NCI-H1694 (cell line): ENCODE measurements around the gene GJC2.
"Not testable (repeated sequence)": the region's sequence is repeated elsewhere in the genome, so short reads cannot be mapped to it uniquely, and the experiment has no call there.

Source experiments
- DNase-seq: peaks from one replicate; lab custom pipeline; 2025; lab: John Stamatoyannopoulos, UW

Gene GJC2

DNA sequence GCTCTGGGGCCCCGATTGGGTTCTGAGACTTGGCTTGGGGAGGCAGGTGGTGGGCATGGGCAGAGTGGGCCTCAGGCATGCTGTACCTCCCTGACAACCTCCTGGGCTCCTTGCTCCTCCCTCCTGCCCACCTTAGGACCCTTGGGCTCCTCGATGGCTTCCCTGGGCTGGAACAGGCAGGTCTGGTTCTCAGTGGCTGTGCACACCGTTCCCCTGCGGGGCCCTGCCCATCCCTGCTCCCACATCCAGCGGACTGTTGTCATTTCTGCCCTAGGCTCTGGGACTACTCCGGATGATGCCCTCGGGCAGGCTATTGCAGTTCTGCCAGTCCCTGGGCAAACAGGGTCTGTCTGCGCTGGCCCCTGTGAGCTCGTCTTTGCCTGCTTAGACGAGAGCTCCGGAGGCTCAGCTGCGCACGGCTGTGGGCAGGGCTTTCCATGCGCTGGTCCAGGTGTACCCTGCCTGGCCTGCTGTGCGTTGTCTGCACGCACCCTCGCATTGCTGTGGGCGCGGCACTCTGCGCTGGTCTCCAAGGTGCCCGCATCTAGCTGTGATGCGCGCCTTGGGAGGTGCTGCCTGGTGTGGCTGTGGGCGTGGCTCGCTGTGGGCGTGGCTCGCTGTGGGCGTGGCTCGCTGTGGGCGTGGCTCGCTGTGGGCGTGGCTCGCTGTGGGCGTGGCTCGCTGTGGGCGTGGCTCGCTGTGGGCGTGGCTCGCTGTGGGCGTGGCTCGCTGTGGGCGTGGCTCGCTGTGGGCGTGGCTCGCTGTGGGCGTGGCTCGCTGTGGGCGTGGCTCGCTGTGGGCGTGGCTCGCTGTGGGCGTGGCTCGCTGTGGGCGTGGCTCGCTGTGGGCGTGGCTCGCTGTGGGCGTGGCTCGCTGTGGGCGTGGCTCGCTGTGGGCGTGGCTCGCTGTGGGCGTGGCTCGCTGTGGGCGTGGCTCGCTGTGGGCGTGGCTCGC is 24.1 kb downstream of the GJC2 start:
- DNase-seq: not testable (repeated sequence)

DNA sequence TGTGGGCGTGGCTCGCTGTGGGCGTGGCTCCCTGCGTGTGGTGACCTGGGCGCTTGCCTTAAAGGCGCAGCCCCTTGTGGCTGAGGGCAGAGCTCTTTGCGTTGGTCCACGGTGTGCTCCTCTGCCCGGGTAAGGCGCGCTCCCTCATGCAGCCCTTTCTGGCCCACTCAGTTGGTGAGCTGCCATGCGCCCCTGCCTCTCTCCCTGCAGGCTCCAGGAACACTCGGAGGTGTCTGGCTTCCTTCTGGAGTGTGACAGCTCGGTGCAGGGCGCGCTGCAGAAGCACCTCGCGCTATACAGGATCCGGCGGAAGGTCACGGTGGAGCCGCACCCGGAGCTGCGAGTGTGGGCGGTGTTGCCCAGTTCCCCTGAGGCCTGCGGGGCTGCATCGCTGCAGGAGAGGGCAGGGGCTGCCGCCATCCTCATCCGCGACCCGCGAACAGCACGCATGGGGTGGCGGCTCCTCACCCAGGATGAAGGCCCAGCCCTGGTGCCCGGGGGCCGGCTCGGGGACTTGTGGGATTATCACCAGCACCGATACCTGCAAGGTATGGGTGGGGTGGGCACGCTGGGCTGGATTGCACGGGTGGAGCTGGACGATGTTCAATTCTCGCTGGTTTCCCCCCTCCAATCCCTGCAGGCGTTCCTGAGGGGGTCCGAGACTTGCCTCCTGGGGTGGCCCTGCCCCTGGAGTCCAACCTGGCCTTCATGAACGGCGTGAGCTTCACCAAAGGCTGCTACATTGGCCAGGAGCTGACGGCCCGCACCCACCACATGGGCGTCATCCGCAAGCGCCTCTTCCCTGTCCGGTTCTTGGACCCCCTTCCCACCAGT is 25.0 kb downstream of the GJC2 start:
- DNase-seq: no peak

DNA sequence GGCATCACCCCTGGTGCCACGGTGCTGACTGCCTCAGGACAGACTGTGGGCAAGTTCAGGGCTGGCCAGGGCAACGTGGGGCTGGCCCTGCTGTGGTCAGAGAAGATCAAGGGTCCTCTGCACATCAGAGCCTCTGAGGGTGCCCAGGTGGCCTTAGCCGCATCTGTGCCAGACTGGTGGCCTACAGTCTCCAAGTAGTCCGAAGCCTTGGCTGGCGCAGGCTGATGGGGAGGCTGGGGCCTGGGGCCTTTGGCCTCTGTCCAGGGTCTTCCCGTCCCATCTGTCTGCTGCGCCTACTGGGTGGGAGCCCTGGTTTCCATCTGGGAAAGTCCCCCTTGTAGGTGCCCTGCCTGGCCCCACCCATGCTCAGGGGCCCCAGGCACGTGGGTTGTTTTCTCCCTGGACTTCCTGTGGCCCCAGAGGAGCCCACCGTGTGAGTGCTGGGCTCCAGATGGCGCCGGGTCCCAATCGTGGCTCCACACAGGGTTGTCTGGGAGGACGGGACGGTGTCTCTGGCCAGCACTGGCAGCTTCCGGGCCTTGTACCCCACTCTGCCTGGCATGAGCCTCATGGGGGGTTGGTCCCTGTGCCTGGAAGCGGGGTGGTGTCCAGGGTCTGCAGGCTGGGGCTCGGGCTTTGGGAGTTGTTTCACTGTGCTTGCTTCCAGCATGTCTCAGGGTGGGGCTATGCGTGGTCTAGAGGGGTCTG is 25.7 kb downstream of the GJC2 start:
- DNase-seq: no peak

DNA sequence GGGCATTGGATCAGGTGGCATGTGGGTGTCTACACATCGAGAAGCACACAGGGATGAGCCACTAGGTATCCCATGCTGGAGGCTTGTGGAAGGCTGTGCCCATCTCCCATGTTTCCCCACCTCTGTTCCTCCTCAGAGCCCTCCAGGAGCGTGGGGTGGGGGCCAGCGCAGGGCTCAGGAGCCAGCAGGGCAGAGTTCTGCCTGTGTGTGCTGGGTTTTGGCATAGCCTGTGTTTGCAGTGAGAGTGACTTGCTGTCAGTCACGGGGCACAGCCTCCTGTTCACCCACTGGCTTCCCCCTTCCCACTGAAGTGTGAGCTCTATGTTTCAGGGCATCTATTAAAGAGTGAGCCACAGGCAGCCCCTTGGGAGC is 26.3 kb downstream of the GJC2 start:
- DNase-seq: no peak

DNA sequence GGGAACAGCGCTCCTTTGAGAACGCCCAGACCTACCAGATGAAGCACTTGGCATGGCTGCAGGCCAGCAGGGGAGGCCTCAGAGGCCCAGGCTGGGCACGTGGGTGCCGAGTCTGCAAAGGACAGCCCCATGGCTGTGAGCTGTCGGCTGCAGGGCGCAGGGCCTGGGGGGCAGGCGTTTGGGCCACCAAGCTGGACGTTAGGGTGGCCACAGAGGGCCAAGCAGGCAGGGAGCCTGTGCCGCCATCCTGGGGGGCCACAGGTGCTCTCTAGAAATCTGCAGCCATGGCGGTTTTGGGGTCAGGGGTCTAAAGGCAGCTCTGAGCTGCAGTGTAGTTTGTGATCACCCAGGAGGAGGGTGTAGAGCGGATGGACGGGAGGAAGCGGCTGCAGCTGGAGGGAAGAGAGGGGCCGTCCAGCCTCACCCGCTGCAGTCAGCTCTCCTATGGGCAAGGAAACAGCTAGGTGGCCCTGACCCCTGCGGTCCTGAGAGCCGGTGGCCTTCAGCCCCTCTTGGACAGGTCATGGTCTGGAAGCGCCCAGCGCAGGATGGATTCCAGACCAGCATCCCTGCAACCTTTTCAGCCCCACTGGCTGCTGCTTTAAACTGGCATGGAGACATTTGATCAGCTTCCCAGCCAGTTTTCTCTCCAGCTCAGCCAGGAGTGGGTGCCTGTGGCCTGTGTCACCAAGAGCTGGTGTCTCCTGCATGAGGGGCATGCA is 26.9 kb downstream of the GJC2 start:
- no peak for DNase-seq

DNA sequence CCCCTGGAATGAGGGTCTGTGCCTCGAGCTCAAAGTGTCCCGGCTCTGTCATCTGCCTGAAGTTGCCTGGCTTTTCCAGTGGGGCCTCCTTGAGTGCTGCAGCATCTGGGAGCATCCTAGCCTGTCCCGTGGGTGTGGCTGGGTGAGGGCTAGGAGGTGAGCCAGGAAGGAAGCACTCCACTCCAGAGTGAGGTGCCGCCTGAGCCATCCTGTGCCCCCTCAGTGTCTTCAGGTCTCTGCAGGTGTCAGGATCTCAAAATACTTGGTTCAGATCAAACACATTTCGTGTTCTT is 27.4 kb downstream of the GJC2 start:
- DNase-seq: no peak

DNA sequence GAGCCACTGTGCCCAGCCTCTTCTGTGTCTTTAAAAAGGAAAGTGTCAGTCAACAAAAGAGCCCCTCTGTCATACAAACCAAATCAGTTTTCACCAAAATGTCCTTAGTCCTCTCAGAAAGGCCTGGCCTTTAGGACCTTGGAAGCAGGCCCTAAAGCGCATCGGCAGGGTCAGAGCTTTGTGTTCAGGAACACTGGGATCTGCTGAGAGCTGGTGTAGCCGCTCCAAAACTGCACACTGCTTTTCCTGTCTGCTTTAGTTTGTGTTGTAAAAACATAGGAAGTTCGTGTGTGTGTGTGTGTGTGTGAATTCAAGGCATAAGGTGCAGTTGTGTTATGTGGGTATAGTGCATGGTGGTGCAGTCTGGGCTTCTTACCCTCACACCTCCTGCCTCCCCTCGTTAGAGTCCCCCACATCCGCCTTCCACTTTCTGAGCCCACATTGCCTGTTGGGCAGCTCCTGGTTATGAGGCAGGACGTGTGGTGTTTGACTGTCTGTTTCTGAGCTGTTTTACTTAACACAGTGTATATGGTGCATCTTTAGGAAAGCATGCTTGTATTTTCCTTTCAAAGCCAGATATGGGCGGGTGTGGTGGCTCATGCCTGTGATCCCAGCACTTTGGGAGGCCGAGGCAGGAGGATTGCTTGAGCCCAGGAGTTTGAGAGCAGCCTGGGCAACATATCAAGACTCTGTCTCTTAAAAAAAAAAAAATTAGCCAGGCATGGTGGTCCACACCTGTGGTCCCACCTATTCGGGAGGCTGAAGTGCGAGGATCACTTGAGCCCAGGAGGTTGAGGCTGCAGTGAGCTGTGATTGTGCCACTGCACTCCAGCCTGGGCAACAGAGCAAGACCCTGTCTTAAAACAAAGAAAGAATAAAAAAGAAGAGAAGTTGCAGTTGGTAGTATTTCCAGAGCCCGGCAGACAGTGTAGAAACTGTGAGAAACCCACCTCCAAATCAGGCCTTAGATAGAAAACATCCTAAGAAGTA is 28.3 kb downstream of the GJC2 start:
- DNase-seq: no peak

DNA sequence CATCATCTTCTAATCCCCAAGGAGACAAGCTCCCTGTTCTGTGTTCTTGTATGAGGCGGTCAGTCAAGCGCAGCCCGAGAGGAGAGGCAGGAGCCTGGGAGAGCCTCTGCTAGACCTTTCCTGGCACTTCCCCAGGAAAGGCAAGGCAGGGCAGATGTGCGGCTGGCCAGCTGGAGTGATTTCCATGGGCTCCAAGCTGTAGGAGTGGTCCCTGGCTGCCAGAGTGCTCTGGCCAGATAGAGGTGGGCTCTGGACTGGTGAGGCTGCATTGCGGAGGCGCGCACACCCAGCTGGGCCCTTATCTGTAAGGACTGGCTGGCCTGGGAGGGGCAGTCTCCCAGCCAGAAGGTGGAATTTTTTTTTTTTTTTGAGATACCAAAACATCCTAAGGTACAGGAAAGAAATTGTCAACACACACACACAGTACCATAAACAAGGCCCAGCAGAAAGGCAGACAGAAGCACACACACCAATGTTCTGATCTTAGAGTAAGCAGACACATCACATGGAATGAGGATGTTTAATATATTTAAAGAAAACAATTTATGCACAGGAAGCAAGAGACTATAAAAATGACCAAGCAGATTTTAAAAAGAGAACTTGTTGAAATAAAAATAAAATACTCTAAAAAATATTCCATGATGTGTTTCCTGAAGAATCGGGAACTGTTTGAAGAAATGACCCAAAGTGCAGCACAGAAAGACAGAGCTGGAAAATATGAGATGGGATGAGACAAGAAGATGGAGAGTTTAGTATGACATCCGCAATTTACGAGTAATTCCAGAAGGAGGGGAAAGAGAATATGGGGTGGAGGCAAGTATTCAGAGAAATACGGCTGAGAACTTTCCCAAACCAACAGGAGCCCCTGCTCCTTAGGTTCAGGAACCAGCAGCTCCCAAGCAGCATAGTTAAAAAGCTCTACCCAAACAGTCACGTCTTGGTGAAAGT is 29.3 kb downstream of the GJC2 start:
- no peak for DNase-seq

DNA sequence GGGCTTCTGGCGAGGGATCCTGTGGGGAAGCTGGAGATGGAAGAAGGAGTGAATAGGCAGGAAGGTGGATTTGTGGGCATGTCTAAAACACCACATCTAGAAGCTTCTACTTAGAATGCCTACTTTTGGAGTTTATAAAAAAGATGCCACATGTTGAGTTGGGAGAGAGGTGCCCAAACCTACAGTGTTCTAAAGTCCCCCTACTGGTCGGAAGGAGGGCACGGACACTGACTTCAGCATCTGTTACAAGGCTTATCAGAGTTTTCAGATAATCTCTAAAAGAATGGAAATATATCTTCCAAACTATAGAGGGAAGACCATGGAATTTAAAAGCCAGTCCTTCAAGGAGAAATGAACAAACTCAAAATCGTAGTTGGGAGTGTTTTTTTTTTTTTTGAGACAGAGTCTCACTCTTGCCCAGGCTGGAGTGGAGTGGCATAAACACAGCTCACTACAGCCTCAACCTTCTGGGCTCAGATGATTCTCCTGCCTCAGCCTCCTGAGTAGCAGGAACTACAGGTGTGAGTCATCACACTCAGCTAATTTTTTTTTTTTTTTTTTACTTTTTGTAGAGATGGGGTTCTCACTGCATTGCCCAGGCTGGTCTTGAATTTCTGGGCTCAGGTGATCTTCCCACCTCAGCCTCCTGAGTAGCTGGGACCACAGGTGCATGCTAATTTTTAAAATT is 30.7 kb downstream of the GJC2 start:
- no peak for DNase-seq

DNA sequence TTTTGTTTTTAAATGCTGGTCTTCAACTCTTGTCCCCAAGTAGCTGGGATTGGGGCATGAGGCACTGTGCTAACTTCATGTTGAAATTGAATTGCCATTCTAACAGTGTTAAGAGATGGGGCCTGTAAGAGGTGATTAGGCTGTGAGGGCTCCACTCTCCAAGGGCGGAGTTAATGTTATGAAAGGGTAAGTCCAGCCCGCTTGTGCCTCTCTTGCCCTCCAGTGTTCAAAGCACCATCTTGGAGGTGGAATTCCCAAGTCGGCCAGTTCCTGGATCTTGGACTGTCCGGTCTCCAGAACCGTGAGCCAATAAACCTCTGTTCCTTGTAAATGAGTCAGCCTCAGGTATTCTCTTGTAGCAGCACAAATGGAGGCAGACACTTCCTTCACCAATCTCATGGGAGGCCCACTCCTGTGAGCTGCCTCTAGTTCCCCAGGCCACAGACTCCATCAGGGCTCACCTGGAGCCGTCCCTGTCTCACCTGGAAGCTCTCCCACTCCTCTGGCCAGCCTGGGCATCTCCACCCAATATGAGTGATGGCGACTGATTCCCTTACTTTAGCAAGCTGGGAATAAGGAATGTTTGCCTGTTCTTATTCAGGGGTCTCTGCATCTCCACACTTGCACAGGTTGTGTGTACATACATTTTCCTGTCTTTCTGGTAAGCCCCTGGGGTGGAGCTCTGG is 31.4 kb downstream of the GJC2 start:
- no peak for DNase-seq

DNA sequence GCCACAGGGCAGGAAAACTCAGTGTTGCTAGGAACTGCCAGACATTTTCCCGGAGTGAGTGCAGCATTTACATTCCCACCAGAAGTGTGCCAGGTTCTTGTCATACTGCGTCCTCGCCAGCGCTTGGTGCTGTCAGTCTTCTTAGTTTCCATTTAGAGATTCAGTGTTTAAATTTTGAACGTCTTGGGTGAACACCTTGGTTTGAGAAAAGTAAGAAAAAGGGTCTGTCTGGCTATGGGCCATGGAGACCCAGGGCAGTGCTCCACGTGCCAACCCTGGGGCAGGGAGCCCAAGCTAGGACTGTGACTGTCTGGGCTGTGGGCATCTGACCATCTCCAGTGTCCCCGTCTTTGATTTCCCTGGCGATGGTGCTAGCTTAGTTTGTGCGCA is 31.9 kb downstream of the GJC2 start:
- no peak for DNase-seq

DNA sequence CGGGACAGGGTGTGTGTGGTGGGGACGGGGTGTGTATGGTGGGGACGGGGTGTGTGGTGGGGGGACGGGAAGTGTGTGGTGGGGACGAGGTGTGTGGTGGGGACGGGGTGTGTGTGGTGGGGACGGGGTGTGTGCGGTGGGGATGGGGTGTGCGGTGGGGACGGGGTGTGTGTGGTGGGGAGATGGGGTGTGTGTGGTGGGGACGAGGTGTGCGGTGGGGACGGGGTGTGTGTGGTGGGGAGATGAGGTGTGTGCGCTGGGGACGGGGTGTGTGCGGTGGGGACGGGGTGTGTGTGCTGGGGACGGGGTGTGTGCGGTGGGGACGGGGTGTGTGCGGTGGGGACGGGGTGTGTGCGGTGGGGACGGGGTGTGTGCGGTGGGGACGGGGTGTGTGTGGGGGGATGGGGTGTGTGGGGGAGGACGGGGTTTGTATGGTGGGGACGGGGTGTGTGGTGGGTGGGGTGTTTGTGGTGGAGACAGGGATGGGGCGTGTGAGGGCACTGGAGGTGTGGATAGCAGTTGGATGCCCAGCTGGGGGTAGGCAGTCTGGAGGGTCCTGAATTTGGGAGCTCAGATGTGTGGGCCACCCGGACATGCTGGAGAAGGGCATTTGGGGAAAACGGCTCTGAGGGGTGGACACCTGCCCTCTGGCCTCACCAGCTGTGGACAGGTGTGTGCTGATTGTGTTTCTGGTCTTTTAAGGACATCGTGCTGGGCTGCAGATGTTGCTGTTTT is 32.7 kb downstream of the GJC2 start:
- no peak for DNase-seq

DNA sequence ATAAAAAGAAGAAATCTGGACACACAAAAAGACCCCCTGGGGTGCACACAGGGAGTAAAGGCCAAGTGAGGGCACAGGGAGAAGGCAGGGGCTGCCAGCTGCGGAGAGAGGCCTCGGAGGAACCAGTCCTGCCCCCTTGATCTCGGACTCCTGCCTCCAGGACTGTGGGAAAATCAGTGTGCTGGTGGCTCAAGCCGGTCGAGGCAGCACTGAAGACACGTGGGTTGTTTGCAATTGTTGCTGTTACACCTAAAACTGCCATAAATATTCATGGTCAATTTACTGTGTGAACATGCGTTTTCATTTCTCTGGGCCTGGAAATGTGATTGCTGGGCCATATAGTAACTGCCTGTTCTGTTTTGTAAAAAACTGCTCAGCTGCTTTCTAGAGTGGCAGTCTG is 34.4 kb downstream of the GJC2 start:
- no peak for DNase-seq

DNA sequence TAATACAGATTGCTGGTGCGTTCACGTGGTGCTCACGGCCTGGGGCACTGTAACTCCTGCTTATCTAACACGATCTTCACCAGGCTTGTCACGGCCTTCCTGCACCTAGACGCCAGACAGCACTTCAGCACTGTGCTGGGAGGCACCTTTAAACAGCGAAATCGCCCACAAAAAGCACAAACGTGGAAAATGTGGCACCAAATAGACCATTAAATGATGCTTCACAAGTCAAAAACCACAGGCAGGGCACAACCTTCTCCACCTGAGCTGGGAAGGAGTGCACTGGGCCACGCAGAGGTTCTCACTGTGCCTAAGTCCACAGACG is 35.9 kb downstream of the GJC2 start:
- DNase-seq: no peak

DNA sequence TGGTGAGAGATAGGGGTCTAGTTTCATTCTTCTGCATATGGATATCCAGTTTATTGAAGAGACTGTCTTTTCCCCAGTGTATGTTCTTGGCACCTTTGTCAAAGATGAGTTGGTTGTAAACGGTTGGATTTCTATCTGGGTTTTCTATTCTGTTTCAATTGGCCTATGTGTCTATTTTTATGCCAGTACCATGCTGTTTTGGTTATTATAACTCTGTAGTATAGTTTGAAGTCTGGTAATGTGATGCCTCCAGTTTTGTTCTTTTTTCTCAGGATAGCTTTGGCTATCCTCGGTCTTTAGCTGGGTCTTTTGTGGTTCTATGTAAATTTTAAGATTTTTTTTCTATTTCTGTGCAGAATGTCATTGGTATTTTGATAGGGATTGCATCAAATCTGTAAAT is 38.5 kb downstream of the GJC2 start:
- not testable (repeated sequence) for DNase-seq

DNA sequence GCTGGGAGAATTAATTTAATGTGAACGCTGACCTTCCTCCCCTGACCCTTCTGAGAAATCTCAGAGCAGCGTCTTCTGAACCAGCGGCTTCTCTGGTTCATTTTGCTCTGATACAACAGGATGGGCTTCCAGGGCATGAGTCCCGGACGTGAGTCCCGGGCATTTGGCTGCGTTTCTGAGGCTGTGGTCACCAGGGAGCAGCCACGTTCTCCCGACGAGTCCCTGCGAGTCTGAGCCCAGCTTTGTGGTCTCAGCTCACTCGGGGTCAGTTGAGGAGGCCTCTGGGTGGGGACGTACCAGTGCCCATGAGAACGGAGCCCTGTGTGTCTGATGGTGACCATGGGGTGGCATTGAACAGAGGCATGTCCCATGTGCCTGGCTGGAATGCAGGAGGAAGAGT is 40.5 kb downstream of the GJC2 start:
- no peak for DNase-seq

DNA sequence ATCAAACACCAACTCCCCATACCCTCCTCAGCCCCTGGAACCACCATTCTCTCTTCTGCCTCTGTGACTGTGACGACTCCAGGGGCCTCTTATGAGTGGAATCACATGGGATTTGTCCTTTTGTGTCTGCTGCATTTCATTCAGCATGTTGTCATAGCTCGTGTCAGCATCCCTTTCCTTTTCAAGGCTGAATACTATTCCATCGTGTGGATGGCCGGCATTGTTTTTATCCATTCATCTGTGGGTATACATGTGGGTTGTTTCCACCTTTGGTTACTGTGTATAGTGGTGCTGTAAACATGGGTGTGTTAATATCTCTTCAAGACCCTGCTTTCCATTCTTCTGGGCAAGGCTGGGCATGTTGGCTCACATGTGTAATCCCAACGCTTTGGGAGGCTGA is 41.0 kb downstream of the GJC2 start:
- DNase-seq: no peak

DNA sequence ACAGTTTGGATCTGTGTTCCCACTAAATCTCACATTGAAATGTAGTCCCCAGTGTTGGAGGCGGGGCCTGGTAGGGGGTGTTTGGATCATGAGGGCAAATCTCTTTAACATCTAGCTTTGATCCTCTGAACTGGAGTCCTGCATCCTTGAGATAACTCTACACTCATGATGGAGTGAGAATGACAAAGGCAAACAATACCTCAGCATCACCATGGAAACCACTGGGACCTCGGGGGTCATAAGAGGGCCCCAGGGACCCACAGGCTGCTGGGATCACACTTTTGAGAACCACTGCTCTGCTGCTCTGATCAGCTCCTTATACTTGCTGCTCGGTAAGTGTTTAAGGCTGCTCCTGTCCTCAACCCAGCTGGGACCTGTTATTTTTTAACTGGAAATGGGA is 44.7 kb downstream of the GJC2 start:
- DNase-seq: no peak
